GM21619 (cell line): ENCODE measurements around the gene GIGYF2.
"Not testable (repeated sequence)": the region's sequence is repeated elsewhere in the genome, so short reads cannot be mapped to it uniquely, and the experiment has no call there.

Source experiments
- ATAC-seq: cut with Tn5 transposase; IDR thresholded peaks from one replicate; pipeline ENCODE4 v1.9.1; 2021; ENCODE audit not compliant: unreplicated experiment

Gene GIGYF2

GRCh38 chr2:232697059-232697806 is at the start of gene GIGYF2:
GIGYF2 (plus strand) TSS chr2:232697331; CDS start chr2:232735198, 37,867 bp downstream.
- peak; percentile 69 for ATAC-seq

GRCh38 chr2:232649033-232649432 is 48.1 kb upstream of the GIGYF2 start:
- ATAC-seq = no peak

- ATAC-seq = no peak
These were observed 44.7 kb upstream of the GIGYF2 start for GRCh38 chr2:232652505-232652851.

GRCh38 chr2:232653441-232653840 is 43.7 kb upstream of the GIGYF2 start:
- ATAC-seq = no peak

- no peak for ATAC-seq
These were observed 41.7 kb upstream of the GIGYF2 start for GRCh38 chr2:232655392-232655791.

GRCh38 chr2:232658217-232658785 is 38.8 kb upstream of the GIGYF2 start:
- no peak for ATAC-seq

GRCh38 chr2:232659359-232659758 is 37.8 kb upstream of the GIGYF2 start:
- no peak for ATAC-seq

GRCh38 chr2:232662486-232663260 is 34.5 kb upstream of the GIGYF2 start:
- no peak for ATAC-seq

GRCh38 chr2:232666051-232666805 is 30.9 kb upstream of the GIGYF2 start:
- no peak for ATAC-seq

GRCh38 chr2:232667989-232668583 is 29.0 kb upstream of the GIGYF2 start:
- no peak for ATAC-seq

- no peak for ATAC-seq
These were observed 28.2 kb upstream of the GIGYF2 start for GRCh38 chr2:232668805-232669444.

- ATAC-seq = no peak
These were observed 24.5 kb upstream of the GIGYF2 start for GRCh38 chr2:232672588-232672987.

GRCh38 chr2:232674491-232674890 is 22.6 kb upstream of the GIGYF2 start:
- ATAC-seq = no peak

- no peak for ATAC-seq
These were observed 21.8 kb upstream of the GIGYF2 start for GRCh38 chr2:232675381-232675780.

- no peak for ATAC-seq
These were observed 17.1 kb upstream of the GIGYF2 start for GRCh38 chr2:232680006-232680405.

GRCh38 chr2:232681527-232681926 is 15.6 kb upstream of the GIGYF2 start:
- ATAC-seq = no peak

GRCh38 chr2:232683368-232683767 is 13.8 kb upstream of the GIGYF2 start:
- no peak for ATAC-seq

- ATAC-seq = not testable (repeated sequence)
These were observed 11.7 kb upstream of the GIGYF2 start for GRCh38 chr2:232685391-232685790.

- ATAC-seq = no peak
These were observed 9.6 kb upstream of the GIGYF2 start for GRCh38 chr2:232687382-232688160.

GRCh38 chr2:232688201-232688600 is 8.9 kb upstream of the GIGYF2 start:
- ATAC-seq = no peak
